ENCODE measurements around the gene ZBTB1. TPM values are rescaled to one million over a fixed set of nuclear protein-coding genes. Genes with fewer than 3 reads are reported as not detected.

Gene ZBTB1
- total RNA-seq, 1 experiment from 2014 or later: 29.4 TPM

- no TSS peak for BruUV-seq (replicated peaks)
- H3K4me3 Mint-ChIP-seq (ENCODE audit: low read depth, unreplicated experiment): peak overlapping the region; percentile 82
- no peak for DNase-seq
- no peaks in the 10 kb centered on the region for H3K27me3 Mint-ChIP-seq (ENCODE audit: unreplicated experiment)
- no peak for TF ChIP-seq CTCF (IDR thresholded peaks at IDR 0.05; ENCODE audit: unreplicated experiment)
- peak overlapping the region; percentile 99 for H3K27ac Mint-ChIP-seq (ENCODE audit: unreplicated experiment)
- H3K9me3 Mint-ChIP-seq (ENCODE audit: low read depth, unreplicated experiment): no peaks in the 10 kb centered on the region
- intact Hi-C loops (cut with micrococcal nuclease; ENCODE audit: unreplicated experiment): no loop called here
- H3K4me1 Mint-ChIP-seq (ENCODE audit: low read depth, unreplicated experiment): peaks cover 14% of the 10 kb centered on the region
- CTCF ChIA-PET: interaction anchor here (0.6 to 1.0 kb wide), 2 partner anchors 135 to 710 kb away, joined by 3 to 4 read pairs; no protein-coding TSS in a partner anchor
- peaks cover 58% of the 10 kb centered on the region for H3K36me3 Mint-ChIP-seq (ENCODE audit: insufficient read depth, unreplicated experiment)
These were observed 2.1 kb upstream of the ZBTB1 start for GRCh38 chr14:64502456-64502855.

- no peak for TF ChIP-seq CTCF (IDR thresholded peaks at IDR 0.05; ENCODE audit: unreplicated experiment)
- CTCF ChIA-PET: interaction anchor here (1.0 kb wide), 1 partner anchor 134 kb away, joined by 3 read pairs; no protein-coding TSS in a partner anchor
These were observed 1.6 kb upstream of the ZBTB1 start for GRCh38 chr14:64502887-64503433.

GRCh38 chr14:64503434-64504309, 898 bp upstream of the ZBTB1 start, which contains the start of gene ZBTB25:
Gene ZBTB25, minus strand, starts transcription at chr14:64503838. Its CDS starts 13,305 bp downstream, at chr14:64490533.
- intact Hi-C loops (cut with micrococcal nuclease; ENCODE audit: unreplicated experiment): no loop called here
- peak within 1 kb of the TSS; percentile 82 for H3K4me3 Mint-ChIP-seq (ENCODE audit: low read depth, unreplicated experiment)
- no peak for TF ChIP-seq CTCF (IDR thresholded peaks at IDR 0.05; ENCODE audit: unreplicated experiment)
- peak within 1 kb of the TSS; percentile 99 for H3K27ac Mint-ChIP-seq (ENCODE audit: unreplicated experiment)
- peaks cover 26% of the 10 kb centered on the region for H3K4me1 Mint-ChIP-seq (ENCODE audit: low read depth, unreplicated experiment)
- BruUV-seq (replicated peaks): no TSS peak
- peak; percentile 90 for DNase-seq
- no peaks in the 10 kb centered on the region for H3K27me3 Mint-ChIP-seq (ENCODE audit: unreplicated experiment)
- no peaks in the 10 kb centered on the region for H3K9me3 Mint-ChIP-seq (ENCODE audit: low read depth, unreplicated experiment)
- CTCF ChIA-PET: no interaction called here
- H3K36me3 Mint-ChIP-seq (ENCODE audit: insufficient read depth, unreplicated experiment): peaks cover 58% of the 10 kb centered on the region

More at GRCh38 chr14:64502887-64503433, 1.6 kb upstream of the ZBTB1 start:
- Mint-ChIP-seq H3K36me3 (ENCODE audit: insufficient read depth, unreplicated experiment) (peaks cover 58% of the 10 kb centered on the region), H3K27me3 (ENCODE audit: unreplicated experiment) (no peaks in the 10 kb centered on the region), H3K9me3 (ENCODE audit: low read depth, unreplicated experiment) (no peaks in the 10 kb centered on the region), H3K4me1 (ENCODE audit: low read depth, unreplicated experiment) (peaks cover 19% of the 10 kb centered on the region), H3K4me3 (ENCODE audit: low read depth, unreplicated experiment) (peak overlapping the region; percentile 82), H3K27ac (ENCODE audit: unreplicated experiment) (peak overlapping the region; percentile 99)
- intact Hi-C loops (cut with micrococcal nuclease; ENCODE audit: unreplicated experiment): no loop called here
- no peak for DNase-seq
- BruUV-seq (replicated peaks): TSS peak; percentile 39

- Mint-ChIP-seq H3K27me3 (ENCODE audit: unreplicated experiment) (no peaks in the 10 kb centered on the region), H3K4me3 (ENCODE audit: low read depth, unreplicated experiment) (peak overlapping the region; percentile 82), H3K27ac (ENCODE audit: unreplicated experiment) (peak overlapping the region; percentile 99), H3K36me3 (ENCODE audit: insufficient read depth, unreplicated experiment) (peaks cover 58% of the 10 kb centered on the region), H3K9me3 (ENCODE audit: low read depth, unreplicated experiment) (no peaks in the 10 kb centered on the region), H3K4me1 (ENCODE audit: low read depth, unreplicated experiment) (peaks cover 31% of the 10 kb centered on the region)
- BruUV-seq (replicated peaks): no TSS peak
- peak; percentile 85 for DNase-seq
- TF ChIP-seq CTCF (IDR thresholded peaks at IDR 0.05; ENCODE audit: unreplicated experiment): no peak
- CTCF ChIA-PET: no interaction called here
- intact Hi-C loops (cut with micrococcal nuclease; ENCODE audit: unreplicated experiment): no loop called here
These were observed 576 bp downstream of the ZBTB1 start for GRCh38 chr14:64504897-64505794.

Measured in Calu3 (cell line).